CD4-positive, alpha-beta T cell treated with Interleukin-6 for 4 hours (primary cell): Measurements from ENCODE around the gene ADCY5.
"Not testable (repeated sequence)": the region's sequence is repeated elsewhere in the genome, so short reads cannot be mapped to it uniquely, and the experiment has no call there.

Source experiments
- DNase-seq: peaks from one replicate; pipeline ENCODE4 v3.0.0-alpha.2; 2020; ENCODE audit warnings: mixed read lengths

Gene ADCY5

GRCh38 chr3:123283074-123283473, 165.8 kb downstream of the ADCY5 start:
- no peak for DNase-seq

- DNase-seq = no peak
Observed at GRCh38 chr3:123282461-123282860, 166.4 kb downstream of the ADCY5 start.

DNA sequence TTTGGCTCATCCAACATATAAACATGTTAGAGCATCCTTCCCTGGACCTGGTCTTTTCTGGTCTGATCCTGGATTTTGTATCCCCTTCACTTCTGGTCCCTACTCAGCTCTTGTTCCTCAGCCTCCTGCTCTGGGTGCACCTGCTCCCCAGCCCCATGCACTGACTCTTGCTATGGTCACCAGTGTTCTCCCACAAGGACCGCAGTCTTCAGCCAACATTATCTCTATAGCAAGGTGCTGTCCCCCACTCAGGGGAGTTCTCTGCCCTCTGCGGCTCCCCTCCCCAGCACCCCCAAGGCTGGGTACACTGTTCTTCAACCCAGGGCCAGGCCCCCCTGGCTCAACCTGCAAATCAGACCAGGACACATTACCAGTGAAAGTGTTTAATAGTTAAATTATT, 167.0 kb downstream of the ADCY5 start:
- no peak for DNase-seq

GRCh38 chr3:123281406-123281805, 167.5 kb downstream of the ADCY5 start:
- no peak for DNase-seq

DNA sequence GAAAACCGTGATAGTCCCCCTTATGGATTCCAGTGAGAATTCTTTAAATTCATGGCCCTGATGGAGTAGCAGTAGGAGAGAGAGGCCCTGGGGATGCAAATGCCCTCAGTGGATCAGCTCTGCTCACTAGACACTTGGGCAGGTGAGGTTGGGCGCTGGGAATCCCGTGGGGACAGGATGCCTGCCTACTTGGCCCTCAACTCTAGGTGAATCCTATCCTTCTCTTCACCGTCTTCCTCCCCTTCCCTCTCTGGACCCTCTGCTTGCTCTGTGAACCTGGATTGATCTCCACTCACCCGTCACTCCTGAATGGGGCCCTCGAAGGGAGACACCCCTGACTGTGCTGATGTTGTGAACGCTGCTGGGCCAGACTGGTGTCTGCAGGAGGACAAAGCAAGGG, 169.8 kb downstream of the ADCY5 start:
- no peak for DNase-seq

- DNase-seq = no peak
Observed at GRCh38 chr3:123278446-123278845, 170.4 kb downstream of the ADCY5 start.

GRCh38 chr3:123277106-123277505, 171.8 kb downstream of the ADCY5 start:
- no peak for DNase-seq

DNA sequence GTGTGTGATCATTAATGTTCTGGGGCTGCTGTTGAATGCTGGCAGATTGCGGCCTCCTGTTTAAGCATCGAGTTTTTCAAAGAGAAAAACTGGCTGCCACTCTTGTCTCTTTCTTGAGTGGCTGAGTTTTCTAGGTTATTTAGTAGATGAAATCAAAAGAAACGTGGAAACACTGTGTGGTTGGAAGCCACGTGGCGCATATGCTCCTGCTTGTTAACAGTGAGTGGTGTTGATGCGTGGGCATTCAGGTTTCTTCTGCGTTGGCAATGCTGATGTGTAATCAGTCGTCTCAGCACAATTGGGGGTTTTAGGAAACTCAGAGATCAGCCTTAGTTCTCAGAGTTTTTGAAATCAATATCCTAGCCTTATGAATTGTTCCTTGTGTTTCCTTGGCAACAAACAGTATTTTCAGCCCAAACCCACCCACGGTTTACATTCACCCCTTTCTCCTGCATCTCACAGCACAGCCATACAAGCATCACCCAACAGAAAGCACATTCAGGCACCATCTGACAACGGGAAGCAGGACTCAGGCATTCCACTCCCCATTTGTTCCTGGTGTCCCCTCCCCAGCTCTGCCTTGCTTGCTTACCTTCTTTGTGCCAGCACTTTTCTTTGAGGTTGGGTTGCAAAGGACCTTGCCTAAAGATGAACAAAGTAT, 172.4 kb downstream of the ADCY5 start:
- no peak for DNase-seq

DNA sequence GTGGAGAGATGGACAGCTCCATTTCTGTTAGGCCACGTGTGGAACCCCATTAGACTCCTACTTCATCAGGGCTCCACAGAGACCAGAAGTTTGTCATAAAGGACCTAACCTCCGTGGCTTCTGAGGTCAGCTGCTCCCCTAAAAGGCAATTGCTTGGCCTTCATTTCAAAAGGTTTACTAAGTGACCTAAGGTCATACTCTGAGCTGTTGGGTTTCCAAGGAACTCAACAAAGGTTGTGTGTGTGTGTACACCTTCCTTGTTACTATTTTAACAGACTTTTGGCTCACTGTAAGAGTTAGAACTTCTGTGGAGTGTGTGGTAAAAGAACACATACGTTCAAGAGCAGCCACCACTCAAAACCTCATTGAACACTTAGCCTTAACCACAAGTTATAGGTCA, 173.2 kb downstream of the ADCY5 start:
- no peak for DNase-seq

- DNase-seq = no peak
Observed at GRCh38 chr3:123272547-123272946, 176.3 kb downstream of the ADCY5 start.

- no peak for DNase-seq
Observed at GRCh38 chr3:123271466-123272159, 177.3 kb downstream of the ADCY5 start.

DNA sequence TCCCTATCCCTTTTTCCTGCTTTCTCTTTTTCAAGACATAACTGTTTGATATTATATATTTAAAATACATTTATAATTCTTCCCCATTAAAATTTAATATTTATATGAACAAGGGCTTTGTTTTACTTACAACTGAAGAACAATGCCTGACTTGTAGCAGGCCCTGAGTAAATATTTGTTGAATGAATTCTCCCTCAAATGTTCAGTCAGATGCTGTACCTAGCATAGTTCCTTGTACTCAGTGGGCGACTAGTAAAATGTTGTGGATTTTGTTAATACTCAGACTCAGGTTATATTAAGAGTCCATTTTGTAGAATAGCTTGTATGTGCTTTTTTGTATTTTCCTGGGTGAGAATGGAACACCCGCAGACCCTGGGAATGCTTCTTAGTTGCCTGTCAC, 178.1 kb downstream of the ADCY5 start:
- no peak for DNase-seq

- DNase-seq = no peak
Observed at GRCh38 chr3:123267821-123268220, 181.1 kb downstream of the ADCY5 start.

- DNase-seq = no peak
Observed at GRCh38 chr3:123263941-123264340, 184.9 kb downstream of the ADCY5 start.

- no peak for DNase-seq
Observed at GRCh38 chr3:123262868-123263267, 186.0 kb downstream of the ADCY5 start.

- no peak for DNase-seq
Observed at GRCh38 chr3:123262226-123262625, 186.7 kb downstream of the ADCY5 start.

- DNase-seq = no peak
Observed at GRCh38 chr3:123261666-123262065, 187.2 kb downstream of the ADCY5 start.

- DNase-seq = no peak
Observed at GRCh38 chr3:123258811-123259420, 190.0 kb downstream of the ADCY5 start.

- no peak for DNase-seq
Observed at GRCh38 chr3:123258359-123258758, 190.5 kb downstream of the ADCY5 start.

DNA sequence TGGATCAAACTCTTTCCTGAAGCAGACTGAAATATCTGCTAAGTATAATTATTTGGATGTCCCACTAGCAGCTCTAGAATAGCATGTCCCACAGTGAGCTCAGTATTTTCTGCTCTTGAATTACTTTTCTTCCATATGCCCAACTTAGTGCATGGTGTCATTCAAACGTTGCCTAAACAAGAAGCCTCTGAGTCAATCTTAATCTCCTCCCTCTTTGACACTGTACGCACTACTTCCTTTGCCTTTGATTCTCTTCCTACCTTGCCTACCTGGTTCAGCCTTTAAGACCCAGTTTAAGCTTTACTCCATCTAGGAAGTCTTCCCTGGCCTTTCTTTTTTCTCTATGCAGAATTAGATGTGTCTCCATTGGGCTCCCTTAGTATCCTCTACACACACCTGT, 192.6 kb downstream of the ADCY5 start:
- DNase-seq = no peak

GRCh38 chr3:123246866-123247265, 202.0 kb downstream of the ADCY5 start:
- no peak for DNase-seq

DNA sequence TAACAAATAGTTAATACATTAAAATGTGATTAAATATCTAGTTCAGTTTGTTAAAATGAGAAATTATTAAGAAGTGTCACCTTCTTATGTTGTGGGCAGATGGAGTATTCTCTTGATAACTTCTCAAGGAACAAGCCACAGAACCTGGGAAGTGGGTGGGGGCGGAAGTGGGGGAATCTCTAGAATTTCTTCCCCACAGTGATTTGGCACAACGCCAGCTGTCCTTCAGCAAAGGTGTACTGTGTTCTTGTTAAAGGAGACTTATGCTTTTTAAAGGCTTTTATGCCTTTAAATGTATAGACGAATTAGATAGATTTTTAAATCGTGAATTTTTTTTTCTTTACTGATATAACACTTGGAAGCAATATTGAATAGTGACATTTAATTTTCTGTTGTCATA, 204.8 kb downstream of the ADCY5 start:
- DNase-seq = peak; percentile 55

DNA sequence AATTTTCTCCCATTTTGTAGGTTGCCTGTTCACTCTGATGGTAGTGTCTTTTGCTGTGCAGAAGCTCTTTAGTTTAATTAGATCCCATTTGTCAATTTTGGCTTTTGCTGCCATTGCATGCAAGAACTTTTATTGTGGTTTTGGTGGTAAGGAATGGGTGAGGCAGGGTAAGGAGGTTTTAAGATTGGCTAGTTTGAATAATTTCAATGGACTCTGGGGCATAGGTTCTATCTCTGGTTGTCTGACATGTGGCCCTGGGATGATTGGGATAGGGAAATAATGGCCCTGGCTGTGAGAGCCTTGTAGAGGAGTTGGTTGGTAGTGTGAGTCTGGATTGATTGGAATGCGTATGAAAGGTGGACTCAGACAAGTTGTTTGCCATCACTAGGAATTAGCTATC, 209.1 kb downstream of the ADCY5 start:
- DNase-seq = no peak

GRCh38 chr3:123239186-123239585, 209.7 kb downstream of the ADCY5 start:
- DNase-seq = not testable (repeated sequence)
